Fibroblast of skin of scalp (primary cell): ENCODE results near the gene TMEM151A.
"Not testable (repeated sequence)": the region's sequence is repeated elsewhere in the genome, so short reads cannot be mapped to it uniquely, and the experiment has no call there.

ENCODE experiments used
- DNase-seq: peaks from one replicate; pipeline ENCODE4 v3.0.0-alpha.2; 2013

The TMEM151A gene

GRCh38 chr11:66310324-66310723, 18.6 kb downstream of the TMEM151A start:
- DNase-seq: no peak

DNA sequence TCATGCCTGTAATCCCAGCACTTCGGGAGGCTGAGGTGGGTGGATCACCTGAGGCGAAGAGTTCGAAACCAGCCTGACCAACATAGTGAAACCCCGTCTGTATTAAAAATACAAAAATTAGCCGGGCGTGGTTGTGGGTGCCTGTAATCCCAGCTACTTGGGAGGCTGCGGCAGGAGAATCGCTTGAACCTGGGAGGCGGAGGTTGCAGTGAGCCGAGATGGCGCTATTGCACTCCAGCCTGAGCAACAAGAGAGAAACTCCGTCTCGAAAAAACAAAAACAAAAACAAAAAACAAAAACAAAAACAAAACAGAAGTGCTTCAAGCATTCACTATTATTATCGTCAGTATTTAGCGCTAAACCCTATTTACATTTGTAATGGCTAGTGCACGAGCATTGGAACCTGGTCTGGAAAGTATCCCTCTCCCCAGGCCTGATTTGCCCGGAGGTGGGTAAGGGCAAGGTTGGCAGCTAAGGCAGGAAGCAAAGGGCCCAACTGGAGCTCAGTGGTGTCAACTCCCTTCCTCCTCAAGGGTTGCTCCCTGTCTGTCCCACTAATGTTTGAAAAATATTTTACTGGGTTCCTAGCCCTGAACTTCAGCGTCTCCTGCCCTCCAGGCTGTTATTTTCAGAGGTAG, 19.2 kb downstream of the TMEM151A start:
- DNase-seq: not testable (repeated sequence)

DNA sequence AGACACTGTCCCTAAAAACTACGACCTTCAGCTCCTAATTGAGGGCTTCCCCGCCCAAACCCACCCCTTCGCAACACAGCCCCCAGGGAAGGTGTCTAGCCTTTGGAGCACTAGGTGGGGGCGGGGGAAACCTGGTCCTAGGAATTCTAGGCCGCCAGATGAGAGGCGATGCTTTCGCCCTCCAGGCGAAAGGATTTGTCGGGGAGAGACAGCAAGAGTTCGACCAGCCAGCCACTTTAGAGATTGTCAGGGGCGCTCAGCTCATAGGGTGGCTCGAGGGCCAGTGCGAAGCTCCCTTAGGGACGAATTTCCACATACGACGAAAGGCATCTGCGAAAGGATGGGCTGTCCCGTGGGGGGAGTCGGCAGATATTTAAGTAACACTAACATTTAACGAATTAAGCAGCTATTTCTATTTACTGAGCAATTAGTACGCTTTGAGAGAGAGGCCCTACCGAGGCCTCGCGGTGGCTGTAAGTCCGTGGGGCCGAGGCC, 19.8 kb downstream of the TMEM151A start:
- no peak for DNase-seq

DNA sequence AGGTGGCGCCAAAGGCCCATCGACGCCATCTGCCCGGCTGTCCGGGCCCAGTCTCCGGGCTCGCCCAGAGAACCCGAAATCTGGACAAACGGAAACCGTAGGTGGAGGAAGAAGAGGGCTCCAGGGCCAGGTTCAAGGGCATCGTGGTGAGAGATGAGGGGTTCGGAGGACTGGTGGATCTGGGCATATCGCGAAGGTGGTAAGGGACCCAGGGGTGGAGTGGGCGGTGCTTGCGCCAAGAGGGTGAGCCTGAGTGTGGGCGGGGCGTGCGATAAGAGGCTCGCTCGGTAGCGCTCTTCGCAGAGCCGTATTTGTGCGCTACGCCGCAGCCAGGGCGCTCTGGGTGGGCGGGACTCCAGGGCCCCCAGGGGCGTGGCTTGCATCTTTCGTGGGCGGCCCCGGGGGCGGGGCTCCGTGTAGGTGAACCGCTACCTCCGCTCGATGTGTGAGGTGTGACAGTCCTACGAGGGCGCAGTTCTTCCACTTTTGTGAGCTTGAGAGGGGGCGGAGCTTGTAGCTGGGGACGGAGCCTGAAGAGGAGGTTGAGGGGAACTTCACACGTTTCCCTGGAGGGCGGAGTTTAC, 20.4 kb downstream of the TMEM151A start:
- DNase-seq: peak; percentile 90

DNA sequence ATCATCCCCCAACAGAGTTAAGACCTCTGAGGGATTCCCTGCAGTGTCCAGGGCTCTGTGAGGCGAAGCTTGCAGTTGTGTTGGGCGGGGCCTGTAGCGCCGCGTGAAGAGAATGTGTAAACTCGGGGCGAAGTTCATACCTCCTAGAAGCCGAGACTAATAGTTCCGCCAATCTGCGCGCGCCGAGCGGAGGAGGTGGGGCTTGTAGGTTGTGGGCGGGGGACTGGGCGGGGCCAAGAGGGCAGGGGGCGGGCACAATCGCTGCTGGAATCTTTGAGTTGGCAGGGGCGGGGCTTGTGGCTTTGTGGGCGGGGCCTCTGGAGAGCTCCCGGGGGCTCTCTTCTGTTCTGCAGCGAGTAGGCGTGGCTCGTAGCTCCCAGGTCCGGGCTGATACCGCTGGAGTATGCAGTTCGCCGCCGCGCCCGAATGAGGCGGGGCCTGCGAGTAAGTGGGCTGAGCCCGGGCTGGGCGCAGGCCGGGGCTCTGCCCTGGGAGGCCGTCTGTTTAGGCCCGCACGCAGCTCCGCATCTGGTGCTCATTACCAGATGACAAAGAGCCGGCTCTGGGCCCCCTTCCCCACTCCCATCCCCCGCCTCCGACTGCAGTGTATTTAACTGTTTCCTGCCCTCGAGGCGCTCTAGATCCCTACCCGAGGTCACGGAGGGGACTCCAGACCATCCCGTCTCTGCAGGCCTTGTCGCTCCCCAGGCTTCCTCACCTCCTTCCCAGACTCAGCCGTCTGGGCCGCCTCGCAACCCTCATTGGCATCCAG, 21.0 kb downstream of the TMEM151A start:
- DNase-seq: peak; percentile 100

DNA sequence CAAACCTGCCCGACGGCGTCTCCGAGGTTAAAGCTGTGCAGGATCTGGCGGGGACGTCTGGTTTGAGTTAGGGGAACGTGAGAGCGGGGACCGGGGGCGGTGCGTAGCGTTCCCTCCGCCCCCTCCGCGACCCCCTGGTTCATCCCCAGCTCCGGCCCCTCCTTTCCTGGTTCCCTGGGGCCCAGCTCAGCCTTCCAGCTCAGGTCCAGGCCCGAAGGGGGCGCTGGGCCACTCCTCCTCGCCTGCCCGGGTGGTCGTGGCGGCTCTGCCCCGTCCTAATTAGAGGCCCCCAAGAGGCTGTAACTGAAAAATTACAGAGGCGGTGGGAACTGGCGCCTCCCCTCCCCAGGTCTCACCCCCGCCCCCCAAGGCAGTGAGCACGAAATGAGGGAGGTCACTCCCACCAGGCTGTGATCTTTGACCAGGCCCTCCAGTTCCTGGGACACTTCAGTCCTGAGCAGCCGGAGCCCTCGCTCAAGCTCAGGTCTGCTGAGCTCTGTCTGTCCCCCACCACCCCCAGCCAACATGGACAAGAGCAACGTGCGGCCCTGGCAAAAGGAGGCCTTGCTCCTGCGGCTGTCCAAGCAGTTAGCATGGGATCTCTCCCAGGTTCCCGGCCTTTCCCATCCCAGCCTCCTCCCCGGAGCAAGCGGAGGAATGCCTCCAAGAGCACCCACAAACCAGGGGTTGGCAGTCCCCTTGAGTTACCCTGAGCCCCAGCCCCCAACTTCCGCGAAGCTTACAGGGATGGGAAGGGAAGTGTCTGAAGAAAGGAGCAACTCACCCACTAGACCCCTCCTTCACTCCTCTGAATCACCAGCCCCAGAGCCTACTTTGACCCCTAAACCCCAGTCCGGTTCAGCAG, 21.9 kb downstream of the TMEM151A start:
- DNase-seq: no peak

- DNase-seq: no peak
Measured at GRCh38 chr11:66314186-66314501, 22.4 kb downstream of the TMEM151A start.

DNA sequence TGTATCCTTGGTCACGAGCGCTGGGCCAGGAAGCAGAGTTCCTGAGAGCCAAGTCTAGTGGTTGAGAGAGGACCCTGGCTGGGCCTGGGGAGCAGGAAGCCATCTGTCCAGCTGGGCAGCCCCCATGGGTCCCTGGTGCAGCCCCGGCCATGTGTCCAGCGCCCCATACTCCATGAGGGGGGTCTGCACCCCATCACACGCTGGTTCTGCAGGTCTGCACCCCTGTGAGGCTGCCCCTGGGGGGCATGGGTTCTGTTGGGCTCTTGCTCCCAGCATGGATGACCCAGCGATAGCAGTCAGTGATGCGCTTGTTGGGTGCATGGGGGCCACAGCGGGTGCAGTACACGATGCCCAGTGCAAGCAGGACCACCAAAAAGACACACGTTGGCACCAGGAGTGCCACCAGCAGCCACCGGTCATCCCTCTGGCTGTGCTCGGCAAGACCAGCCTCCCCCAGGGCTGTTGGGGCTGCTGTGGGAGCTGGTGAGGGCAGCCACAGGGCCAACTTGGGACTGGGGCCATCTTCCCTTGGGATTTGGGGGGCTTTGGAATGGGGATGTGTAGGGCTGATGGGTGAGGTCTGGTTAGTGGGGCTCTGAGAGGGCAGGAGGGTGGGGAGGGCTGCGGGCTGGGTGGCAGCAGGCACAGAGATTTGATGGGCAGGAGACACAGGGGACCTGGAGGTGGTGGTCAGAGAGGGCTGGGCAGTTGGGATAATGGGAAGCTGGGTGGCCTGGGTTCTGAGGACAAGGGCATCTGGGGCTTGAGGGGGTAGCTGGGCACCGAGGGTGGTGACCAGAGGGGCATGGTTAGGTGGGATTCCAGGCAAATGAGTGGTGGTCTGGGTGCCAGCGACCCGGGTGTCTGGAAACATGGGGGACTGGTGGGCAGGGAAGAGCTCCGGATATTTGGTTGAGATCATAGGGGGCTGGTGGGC, 23.1 kb downstream of the TMEM151A start:
- DNase-seq: no peak

GRCh38 chr11:66315498-66315885, 23.8 kb downstream of the TMEM151A start:
- DNase-seq: no peak

DNA sequence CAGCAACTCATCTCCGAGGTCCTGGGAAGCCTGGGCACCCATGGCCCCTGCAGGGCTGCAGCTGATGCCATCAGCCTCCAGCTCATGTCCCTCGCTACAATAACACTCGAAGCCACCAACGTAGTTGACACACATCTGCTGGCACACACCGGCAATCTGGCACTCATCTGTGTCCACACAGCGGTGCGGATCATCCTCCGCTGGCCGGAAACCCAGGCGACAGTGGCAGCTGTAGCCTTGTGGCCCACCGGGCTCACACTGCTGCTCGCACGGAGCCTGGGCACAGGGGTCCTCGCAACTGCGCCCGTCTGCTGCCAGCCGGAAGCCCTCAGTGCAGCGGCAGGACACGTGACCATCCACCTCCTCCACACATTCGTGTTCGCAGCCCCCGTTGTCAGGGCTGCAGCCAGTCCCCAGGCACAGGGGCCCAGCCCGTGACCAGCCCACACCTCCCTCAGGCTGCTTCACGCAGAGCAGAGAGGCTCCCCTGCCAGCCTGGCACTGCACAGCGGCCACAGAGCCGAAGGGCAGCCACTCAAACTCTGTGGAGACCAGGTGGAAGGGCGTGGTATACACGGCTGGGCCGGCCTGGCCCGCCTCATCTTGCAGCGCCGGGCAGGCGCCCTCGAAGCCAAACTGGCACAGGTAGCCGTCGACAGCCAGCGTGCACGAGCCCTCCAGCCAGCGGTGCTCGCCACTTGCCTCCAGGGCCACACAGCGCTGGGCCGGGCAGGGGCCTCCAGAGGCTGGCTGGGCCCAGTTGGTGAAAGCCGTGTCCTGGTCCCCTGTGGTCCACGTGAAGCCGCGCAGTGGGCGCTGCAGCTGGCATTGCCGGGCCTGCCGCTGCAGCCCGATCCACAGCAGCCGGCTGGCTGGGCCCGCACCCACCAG, 24.5 kb downstream of the TMEM151A start:
- no peak for DNase-seq

- peak; percentile 96 for DNase-seq
Measured at GRCh38 chr11:66316849-66317251, 25.2 kb downstream of the TMEM151A start, which contains the start of gene CD248. Gene CD248 (minus strand): TSS chr11:66317044. CDS start chr11:66317027, 17 bp downstream.

DNA sequence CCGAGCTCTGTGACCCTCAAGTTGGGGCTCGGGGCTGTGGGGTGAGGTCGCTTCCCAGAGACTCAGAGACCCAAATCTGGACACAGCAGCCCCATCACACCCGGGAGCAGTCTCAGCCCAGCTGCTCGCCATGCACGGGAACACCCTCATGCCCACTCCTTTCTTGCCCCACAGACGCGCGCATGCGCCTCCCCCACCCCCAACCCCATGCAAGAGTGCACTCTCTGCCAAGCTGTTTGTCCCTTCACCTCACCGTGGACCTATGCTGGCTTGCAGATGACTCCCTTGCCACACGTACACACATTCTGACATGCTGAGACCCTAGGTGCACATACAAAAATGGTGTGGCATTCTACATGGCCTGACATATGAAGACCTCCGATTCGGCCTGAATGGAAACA, 25.6 kb downstream of the TMEM151A start:
- DNase-seq: peak; percentile 89

DNA sequence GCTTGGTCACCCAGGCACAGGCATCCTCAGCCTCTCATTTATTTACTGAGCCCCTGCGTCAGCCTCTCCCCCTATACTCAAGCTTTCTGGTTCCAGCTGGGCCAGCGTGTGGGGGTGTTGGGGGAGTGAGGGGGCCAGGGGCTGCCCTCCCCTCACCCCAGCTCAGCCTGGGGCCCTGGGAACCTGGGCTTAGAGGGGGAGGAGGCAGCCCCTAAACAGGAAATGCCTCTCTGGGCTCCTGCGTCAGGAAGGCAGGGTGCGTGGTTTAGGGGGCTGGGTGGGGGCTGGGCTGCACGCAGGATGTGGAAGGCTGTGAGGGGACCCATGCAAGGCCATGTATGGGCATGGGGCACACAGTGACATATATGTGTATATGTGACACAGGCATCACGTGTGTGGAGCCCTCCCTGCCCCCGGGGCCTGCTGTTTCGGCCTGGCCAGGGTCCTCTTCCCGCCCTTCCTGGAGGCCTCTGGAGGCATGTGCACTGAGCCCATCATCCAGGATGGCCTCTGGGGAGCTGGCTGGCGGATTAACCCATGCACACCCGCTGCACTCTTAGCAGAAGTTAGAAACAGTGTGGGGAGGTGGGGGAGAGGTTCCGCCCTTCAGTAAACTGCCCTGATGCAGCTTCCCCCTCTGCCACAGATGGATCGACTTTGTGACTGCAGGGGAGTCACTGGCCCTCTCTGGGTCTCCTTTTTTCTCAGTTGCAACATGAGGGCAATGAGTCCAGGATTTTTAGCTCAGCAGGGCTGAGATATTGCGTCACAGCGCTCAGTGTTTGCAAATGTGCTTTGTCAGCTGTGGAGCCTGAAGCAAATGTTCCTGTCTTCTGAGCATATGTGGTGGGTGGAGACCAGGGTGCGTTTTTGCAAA, 26.3 kb downstream of the TMEM151A start:
- peak; percentile 88 for DNase-seq

GRCh38 chr11:66318600-66318970, 26.9 kb downstream of the TMEM151A start:
- DNase-seq: no peak

GRCh38 chr11:66320289-66320688, 28.6 kb downstream of the TMEM151A start:
- DNase-seq: not testable (repeated sequence)

DNA sequence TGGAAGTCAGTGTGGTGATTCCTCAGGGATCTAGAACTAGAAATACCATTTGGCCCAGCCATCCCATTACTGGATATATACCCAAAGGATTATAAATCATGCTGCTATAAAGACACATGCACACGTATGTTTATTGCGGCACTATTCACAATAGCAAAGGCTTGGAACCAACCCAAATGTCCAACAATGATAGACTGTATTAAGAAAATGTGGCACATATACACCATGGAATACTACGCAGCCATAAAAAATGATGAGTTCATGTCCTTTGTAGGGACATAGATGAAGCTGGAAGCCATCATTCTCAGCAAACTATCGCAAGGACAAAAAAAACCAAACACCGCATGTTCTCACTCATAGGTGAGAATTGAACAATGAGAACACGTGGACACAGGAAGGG, 29.1 kb downstream of the TMEM151A start:
- not testable (repeated sequence) for DNase-seq

DNA sequence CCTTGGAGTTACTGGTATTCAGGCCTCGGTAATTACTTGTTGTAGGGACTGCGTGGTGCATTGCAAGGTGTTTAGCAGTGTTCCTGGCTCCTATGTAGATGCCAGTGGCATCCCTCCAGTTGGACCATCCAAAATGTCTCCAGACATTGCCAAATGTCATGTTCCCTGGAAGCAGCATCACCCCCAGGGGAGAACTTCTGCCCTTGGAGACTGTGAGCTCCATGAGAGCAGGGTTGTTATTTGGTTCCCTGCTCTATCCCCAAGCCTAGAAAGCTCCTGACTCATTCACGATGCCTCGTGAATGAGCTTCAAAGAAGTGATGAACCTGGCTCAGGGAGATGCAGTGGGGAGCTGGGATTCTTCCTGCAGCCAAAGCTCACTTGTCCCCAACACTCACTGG, 29.9 kb downstream of the TMEM151A start:
- DNase-seq: no peak

DNA sequence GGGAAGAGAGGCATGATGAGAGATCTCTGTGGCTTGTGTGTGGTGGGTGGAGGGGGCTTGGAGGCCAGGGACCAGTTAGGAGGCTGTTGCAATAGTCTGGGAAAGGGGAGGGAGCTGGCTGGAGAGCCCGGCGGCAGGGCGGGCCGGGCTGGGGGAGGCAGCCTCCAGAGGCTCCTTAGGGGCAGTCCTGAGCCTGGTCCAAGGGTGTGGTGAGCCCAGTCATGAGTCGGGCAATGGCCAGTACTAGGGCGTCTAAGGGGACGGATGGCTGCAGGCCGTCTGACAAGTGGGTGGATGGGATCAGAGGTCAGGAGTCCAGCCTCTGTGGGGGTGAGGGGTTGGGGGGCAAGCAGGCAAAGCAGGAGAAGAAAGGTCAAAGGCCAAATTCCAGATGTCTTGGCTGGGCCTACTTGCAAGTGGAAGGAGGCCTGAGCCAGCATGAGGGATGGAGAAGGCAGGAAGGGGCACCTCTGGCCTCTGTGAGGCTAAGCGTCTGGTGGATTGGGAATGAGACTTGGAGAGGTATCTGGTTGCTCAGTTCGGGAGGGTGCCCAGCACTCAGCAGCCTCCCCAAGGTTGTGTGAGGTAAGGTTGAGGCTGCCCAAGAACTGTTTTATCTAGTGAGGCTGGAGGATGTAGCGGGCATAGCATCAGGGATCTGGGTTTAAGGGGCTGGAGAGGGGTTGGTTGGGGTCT, 31.2 kb downstream of the TMEM151A start:
- DNase-seq: no peak

- no peak for DNase-seq
Measured at GRCh38 chr11:66323684-66324083, 32.0 kb downstream of the TMEM151A start.
